Stimulated activated CD4-positive, alpha-beta T cell treated with anti-CD3 and anti-CD28 coated beads, Interleukin-12 subunit alpha, Interleukin-12 subunit beta, amount 100 ng/mL, for 48 hours (primary cell): Measurements from ENCODE around the gene USP35.
"Not testable (repeated sequence)": the region's sequence is repeated elsewhere in the genome, so short reads cannot be mapped to it uniquely, and the experiment has no call there.

ENCODE experiments used
- DNase-seq, 3 donors: peaks; one replicate each; pipeline ENCODE4 v3.0.0-alpha.2; 2020; ENCODE audit warnings: low read depth in 2 of 3, low spot score in 1 of 3

Gene USP35

DNA sequence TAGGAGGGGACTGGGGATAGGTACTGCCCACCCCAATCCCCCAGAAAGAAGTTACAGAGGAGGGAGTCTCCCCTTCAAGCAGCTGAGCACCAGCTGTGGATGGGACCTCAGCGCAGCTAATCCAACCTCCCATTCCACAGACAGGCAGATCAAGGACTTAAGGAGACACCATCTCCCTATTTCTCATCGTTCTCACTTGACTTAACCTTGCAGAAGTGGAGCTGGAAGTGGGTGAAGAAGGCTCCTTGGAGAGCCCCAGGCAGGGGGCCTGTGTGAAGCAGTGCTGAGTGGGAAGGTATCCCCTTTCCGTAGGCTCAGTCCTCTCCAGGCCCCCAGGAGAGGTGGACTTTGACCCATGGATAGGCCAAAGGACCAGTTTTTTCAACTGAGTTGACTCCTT is 27.3 kb downstream of the USP35 start:
- DNase-seq, result no peak

DNA sequence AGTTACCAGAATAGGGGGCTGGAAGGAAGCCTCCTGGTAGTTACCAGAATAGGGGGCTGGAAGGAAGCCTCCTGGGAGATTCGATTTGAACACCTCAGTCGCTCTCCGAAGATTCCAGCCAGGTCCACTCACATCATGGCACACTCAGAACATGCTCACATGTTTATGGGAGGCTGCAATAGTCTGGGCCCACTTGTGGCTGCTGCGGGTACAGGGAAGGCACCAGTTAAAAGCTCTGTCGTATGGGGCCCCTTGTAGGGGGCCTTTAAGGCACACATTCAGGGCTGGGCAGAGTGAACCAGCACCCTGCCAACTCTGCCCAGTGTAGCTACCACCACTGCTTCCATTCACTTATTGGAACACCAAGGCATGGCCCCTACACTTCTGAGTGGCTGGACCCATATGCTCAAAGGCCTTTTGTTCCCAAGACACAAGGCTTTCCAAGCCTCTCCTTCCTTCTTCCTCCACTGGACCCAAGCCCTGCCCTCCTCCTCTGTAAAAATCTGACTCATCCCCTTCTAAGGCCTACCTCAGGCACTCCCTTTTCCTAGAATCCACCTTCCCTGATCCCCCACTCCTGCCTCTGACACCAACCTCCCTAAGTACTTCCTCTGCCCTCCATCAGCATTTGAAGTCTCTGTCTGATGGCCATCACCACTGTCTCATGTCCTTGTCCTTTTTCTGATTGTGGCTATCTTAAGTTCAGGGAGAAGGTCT is 28.0 kb downstream of the USP35 start:
- no peak for DNase-seq

DNA sequence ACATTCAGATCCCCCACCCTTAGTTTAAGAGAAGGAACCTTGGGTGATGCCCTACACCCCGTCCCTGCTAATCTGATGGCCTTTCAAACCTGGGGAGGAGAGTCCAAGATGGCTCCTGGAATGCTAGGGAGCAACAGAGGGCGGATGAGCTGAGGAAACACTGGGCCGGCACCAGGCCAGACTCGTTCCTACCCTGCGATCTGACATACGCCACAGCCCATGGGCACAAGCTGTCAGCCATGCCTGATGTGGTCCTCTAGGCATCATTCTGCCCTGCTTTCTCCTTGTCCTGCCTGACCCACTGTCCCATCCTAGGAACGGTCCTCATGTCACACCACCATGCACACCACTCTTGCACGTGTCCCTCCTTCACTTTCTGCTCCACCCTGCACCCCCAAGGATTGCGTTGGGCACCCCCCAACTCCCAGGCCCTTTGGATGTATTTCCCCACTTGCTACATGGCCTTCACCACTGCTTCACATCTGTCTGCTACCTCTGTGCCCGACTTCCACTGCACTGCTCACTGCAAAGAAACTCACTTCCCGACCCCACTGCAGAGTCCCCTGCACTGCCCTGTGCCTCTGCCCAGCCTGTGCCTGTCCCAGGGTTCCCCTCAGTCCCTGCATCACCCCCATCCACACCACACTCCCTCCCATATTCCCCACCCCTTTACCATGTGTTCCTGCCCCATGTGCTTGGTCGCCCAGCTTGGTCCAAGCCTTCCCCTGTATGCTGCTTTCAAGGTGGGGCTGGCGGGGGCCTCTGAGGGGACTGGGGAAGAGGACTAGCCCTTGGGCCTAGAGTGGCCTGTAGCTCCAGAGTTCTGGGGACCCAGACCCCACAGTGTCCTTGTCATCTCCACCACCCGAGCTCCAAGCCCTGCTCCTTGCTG is 29.2 kb downstream of the USP35 start:
- DNase-seq, result no peak

DNA sequence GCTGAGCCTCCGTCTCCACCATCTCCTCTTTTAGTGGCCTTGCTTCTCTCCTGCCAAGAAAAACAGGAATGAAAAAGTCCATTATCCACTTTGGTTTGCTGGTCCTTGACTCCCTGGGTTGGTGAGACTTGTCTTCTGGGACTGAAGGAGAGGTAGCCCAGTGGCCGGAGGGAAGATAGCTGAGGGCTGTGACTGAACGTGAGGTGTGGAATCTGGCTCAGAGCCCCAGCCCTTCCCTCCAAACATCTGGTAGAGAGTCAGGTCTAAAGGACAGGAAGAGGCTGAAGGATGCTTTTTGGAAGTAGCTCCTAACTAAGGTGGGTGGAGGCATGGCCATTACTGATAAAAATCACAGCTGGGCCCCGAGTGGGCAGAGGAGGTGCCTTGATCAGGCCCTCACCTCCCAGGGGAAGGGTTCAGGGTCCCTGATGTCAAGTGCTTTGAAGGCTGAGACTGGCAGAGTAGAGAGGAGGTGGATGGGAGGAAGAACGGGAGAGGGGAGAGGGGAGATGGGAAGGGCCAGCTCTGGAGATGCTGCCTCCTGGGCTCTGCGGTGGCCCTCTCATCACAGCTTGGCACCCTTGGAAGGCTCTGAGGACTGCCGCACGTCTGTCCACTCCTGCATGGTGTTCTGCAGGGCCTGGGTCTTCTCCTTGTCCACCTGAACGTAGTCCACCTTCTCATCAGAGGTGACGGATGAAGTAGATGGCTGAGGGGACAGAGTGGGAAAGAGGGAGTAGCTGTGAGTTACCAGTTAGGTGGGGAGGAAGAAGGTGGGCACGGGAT is 30.2 kb downstream of the USP35 start:
- DNase-seq, result no peak

DNA sequence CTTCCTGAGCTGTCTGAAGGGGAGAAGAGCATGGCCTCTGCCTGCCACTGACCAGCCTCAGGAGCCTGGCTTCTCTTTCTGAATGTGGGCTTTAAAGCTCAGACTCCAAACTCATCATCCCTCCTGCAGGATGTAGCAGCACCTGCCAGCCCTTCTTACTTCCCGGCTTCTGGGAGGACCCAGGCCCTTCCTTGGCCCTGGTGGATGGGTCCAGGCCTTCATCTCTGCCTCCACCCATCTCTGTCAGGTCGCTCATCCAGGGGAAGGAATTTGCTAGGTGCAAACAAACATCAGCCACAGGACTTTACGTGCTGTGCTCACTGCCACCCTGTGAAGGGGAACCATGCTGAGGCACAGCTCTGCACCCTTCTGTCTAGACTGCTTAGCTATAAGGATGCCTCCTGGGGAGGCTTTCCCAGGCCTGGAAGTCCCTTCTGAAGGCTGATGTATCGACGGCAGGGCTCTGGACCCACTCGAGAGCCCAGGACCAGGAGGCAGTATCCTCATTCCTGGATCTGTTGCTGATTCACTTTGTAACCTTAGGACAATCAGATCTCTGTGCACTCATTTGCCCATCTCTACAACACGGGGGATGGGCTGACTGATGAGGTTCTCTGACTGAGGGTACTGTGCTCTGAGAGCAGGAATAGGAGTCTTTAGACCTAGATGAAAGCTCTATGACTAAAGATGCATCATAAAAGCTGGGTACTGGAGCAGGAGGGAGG is 30.9 kb downstream of the USP35 start:
- no peak for DNase-seq

DNA sequence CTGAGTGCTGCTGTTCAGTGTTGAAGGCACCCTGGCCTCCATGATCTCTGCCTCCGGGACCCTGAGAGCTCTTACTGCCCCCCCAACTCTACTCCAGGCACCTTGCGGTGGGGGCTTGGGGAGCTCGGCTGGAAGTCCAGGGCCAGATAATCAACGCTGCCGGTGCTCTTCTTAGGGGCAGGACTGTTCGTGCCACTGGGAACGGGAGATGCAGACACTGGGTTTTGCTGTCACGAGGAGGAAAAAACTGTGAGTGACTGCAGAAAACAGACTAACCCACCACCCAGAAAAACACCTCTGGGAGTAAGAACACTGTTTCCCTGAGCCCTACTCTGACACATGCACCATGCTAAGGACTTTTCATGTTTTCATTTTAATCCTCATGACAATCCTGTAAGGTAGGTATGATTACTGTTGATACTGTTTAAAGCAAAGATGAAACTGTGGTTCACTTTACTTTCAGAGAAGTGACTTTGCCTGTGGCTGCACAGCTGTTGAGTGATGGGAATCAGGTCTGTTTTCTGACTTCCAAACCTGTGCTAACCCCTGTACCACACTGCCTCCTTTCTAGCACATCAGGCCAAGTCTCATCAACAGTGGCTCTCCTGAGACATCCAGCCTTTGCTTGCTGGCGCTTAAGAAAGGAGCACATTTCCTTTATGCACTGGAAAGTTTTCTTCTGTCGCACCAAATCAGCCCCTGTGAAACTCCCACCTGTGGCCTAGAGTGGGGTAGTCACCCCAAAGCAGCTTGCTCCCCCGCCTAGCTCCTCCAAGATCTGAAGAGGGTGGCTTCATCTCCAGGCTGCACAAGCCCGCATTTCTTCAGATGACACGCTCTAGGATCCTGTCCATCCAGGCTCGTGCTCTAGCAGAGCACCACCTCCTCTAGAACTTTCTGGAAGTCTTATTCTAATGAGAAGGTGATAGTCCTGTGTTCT is 31.8 kb downstream of the USP35 start:
- no peak for DNase-seq

DNA sequence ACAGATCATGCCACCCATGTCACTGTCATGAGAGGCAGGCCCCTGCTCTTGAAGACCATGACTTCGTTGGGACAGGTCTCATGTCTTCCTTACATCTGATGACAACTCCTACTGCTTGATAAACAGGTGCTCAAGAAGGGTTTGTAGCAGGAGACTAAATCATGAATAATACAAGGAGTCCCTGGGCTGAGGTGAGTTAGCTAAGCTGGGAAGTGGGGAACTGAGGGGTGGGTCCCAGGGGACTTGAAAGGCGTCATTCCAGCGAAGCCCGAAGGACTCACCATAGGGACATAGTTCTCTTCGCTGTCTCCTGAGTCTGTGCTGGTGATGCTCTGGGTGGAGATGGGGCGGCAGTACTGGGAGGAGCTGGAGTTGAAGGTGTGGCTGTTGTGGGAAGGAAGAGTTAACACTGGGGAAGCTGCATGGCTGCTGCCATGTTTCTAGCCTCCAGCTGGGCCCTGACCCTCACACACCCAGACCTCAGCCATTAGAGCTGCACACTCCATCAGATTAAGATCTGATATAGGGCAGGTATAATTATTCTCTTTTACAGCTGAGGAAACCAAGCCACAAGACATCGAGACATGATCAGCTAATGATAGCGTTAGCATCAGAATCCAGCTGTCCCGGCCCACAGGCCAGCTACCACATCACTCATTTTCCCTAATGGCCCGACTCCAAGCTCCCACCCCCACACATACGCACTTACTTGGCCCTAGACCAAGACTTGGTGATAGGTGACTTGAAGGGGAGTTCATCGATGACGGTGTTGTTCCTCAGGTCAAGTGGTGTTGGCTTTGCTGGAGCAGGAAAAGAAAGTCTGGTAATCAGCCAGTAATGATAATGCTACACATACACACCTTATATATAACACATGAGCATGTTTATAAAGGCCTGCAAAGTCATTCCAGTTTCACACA is 32.9 kb downstream of the USP35 start:
- DNase-seq, result no peak

DNA sequence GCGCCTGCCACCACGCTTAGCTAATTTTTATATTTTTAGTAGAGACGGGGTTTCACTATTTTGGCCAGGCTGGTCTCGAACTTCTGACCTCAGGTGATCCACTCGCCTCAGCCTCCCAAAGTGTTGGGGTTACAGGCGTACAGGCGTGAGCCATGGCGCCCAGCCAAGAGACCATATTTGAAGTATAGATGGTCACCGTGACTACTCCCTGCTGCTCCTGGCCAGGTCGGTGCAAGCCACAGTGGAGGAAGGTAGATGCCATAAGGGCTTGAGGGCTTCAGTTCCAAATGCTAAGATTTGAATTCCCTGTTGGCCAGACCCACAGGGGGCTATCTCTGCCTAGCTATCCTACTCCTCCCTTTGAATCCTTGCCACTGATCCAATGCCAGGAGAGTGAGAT is 34.0 kb downstream of the USP35 start:
- DNase-seq, result not testable (repeated sequence)

DNA sequence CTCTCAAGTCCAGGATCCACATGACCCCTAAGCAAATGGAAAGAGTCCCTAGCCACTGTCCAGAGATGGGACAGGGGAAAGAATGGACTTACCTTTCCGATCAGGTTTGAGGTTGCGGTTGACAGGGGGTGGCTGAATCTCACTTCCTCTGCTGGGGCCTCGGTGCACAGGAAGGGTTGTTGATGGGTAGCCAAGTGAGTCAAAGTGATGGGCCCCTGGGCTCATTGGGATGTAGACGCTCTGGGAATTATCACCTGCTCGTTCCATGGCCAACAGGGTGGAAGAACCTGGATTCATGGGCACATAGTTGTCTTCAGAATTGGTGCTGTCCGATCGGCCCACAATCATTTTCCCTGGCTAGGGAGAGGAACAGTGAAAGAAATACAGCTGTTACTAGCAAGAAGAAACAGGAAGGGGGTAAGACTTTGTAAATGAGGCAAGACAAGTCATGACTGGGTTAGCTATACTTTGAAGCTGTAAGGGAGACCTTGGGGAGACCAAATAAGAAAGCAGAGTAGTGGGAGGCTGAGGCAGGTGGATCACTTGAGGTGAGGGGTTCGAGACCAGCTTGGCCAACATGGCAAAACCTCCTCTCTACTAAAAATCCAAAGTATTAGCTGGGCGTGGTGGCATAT is 34.7 kb downstream of the USP35 start:
- DNase-seq, result no peak

DNA sequence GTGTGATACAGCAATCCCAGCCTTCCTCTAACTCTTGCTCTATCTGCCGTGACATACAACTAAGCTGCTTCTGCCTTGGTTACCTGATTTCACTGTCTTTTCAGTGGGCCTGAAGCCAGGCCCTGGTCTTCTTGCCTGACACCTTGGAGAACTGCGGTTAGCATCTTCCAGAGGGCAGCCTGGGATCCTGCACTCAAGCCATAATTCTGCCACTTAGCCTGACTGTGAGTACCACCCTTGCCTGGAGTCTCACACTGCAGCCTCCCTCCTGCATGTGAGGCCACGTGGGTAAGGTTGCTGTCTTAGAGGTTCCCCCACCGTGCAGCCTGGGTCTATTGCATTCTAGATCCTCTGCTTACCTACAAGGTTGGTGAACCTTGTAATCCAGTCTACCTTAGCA is 35.8 kb downstream of the USP35 start:
- no peak for DNase-seq

DNA sequence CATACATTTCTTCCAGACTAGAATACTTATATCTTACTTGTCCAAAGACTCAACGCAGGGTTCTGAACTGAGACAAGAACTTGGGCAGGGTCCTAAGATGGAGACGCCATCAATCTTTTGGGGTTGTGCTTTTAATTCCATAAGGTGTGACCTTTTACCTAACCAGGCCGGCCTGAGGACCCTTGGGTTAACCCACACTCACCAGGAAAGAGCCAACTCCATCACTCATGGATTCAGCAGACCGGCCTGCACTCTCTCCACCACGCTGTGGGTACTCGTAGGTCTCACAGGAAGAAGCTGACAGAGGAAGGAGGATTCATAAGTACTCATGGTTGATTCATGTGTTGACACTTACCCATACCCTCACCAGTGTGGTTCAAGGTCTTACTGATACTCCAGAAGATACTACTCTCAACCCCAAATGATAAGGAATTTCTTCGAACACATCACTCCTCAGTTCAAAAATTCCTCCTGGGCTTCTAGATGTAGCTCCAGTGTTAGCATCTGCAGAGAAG is 36.2 kb downstream of the USP35 start:
- no peak for DNase-seq

DNA sequence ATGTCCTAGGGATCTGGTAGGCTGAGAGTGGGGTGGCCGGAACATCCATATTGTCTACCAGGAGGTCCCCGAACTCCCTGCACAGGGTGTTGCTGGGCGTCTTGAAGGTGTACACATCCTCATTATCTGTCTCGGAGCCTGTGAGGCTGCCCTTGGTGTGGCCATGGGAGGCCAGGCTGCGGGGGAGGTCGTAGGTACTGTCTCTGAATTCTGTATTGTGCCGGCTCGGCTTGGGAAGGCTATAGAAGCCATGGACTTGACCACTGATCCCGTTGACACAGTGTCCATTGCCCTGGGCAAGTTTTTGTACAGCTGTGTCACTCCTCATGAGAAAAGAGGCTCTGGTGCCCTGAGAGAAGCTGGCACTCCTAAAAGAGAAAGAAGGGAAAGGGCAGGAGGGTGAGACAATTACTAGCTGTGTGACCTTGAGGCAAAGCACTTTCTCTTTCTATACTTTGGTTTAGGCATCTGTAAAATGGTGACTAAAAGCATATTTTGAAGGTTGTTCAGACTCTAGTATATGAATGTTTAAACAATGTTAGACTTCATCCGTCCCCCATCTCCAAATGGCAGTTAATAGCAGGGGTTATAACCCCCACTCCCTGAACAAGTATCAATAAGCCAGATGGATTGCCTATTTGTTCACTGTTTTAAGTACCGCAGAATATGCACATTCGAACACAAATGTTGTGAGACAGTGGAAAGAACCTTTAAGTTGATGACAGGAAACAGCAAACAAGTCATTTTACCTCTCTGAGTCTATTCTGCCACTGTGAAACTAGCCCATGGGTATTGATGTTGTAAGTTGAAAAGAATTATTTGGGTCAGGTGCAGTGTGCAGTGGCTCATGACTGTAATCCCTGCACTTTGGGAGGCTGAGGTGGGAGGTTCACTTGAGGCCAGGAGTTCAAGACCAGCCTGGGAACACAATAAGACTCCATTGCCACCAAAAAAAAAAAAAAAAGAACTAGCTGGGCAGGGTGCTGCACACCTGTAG is 38.3 kb downstream of the USP35 start:
- no peak for DNase-seq

DNA sequence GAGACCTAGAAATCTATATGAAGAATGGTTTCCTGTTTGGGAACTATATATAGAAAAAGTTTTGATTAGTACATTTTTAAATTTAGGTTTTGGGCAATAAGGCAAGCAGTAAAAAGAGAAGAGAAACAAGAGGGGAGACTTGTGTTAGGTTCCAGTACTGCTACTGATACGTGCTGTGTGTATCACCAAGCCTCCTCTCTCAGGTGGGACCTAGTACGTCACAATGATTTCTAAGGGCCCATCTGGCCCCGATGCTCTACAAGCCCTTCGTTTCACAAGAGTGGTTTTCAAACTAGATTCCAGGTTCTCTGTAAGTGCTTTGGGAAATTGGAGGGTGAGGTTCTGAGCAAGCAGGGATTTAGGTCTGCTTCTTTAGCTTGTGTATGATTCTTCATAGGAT is 39.2 kb downstream of the USP35 start:
- DNase-seq, result no peak

DNA sequence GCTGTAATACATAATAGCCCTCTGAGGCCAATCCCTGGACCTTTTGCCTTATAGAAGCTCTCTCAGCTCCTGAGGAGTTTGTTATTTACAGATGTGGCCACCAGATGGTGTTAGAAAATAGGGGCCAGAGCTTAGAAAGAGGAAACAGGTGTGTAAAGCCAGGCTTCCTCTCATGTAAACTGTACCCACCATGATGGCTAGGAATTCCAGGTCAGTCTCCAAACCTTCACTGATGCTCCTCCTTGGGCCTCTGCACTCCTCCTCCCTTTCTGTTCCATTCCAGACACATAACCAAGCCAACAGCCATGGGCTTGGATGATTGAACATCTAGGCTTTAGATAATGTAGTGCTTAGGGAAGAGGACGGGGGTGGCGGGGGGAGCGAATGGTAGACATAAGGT is 39.7 kb downstream of the USP35 start:
- no peak for DNase-seq

DNA sequence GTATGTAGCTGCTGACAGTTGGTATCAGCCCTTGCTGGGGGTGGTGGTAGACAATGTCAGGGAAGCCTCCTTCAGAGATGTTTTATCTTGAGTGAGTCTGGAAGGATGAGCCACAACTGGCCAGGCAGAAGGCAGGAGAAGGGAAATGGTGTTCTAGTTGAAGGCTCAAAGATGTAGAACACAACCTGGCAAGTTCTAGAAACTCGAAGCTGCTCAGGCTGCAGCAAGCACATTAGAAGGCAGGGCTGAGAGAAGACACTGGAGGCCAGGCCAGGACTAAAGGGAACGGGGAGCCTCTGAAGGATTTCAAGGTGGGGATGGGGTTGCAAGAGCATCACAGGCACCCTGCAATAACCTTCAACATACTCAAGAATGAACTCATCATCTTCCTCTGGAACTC is 40.4 kb downstream of the USP35 start:
- no peak for DNase-seq

DNA sequence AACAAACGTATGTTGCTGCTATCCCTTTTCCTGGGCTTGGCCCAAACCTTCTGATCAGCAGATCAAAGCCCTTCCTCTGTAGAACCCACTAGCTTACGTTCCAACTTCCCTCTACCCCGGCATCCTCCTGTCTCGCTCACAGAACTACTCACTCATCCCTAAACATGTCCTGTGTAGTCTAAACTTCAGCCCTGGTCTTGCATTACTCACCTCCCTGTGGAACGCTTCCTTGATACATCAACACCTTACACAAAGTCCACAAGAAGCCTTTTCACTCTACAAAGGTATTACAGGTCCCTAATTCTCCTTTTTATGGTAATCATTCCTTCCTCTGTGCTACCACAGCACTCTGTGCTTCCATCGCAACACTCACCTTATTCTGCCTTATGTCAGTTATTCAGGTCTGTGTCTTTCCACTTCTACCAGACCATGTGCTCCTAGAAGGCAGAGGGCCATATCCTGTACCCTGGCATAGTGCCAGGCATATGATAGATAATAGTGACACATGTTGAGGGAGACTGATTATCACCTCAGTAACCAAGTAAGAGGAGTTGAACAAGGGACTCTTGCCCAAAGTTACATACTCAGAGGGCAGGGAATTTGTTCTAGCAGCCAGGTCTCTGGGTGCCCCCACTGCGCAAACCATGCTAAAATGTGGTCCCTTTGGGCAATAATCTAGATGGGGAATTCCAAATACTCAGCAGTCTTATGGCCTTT is 41.6 kb downstream of the USP35 start:
- no peak for DNase-seq
